ENCODE measurements around the gene STARD5. TPM values are rescaled to one million over a fixed set of nuclear protein-coding genes. Genes with fewer than 3 reads are reported as not detected.

The STARD5 gene
- total and polyA plus RNA-seq, 2 donors (not counting 1 experiment from before 2014, with no cell fraction given) = 15.7 to 19.9 TPM

- Histone ChIP-seq H3K36me3 (replicated peaks in 1 of 2; ENCODE audit: control extremely low read depth in 1 of 2, control insufficient read depth in 1 of 2, extremely low read depth in 1 of 2, insufficient read depth in 2 of 2, low read length in 1 of 2) (no peaks in the 10 kb centered on the region), H3K4me2 (replicated peaks; ENCODE audit: low read depth, low read length, poor library complexity, severe bottlenecking) (peak overlapping the region; percentile 77), H2AFZ (ENCODE audit: insufficient read depth, low read depth, low read length, poor library complexity, severe bottlenecking) (peak overlapping the region; percentile 63), H3K9ac (ENCODE audit: low read length) (peak overlapping the region; percentile 51), H3K4me3 (ENCODE audit: control extremely low read depth in 1 of 5, extremely low read depth in 1 of 5, insufficient read depth in 1 of 5, low read depth in 2 of 5, low read length in 4 of 5) (peak overlapping the region in 3 of 5 experiments; percentile 29 to 53 (median 29)), H3K79me2 (ENCODE audit: control insufficient read depth, insufficient read depth, low read length) (no peaks in the 10 kb centered on the region), H4K20me1 (ENCODE audit: control insufficient read depth, insufficient read depth, low read length, poor library complexity, severe bottlenecking) (no peaks in the 10 kb centered on the region), H3K27ac (ENCODE audit: low read length in 2 of 2) (no peak overlapping the region), H3K27me3 (replicated peaks in 1 of 4; ENCODE audit: control extremely low read depth in 1 of 4, control insufficient read depth in 3 of 4, insufficient read depth in 4 of 4, low read length in 3 of 4) (no peaks in the 10 kb centered on the region), H3K4me1 (ENCODE audit: control insufficient read depth in 2 of 2, insufficient read depth in 2 of 2, low read length in 2 of 2) (peaks cover 14 to 20% of the 10 kb centered on the region in 2 donors), H3K9me3 (ENCODE audit: control extremely low read depth in 1 of 3, control insufficient read depth in 2 of 3, insufficient read depth in 1 of 3, low read length in 2 of 3) (no peaks in the 10 kb centered on the region)
- DNase-seq (peak; percentile 45), ATAC-seq (ENCODE audit: low read depth) (peak; percentile 8)
- H3K4me3 Mint-ChIP-seq = peak overlapping the region; percentile 84
- ChIA-PET POLR2A (interaction anchor here (0.8 kb wide), 1 partner anchor 159 kb away, joined by 3 read pairs; no protein-coding TSS in a partner anchor), CTCF (interaction anchor here (0.6 to 9.0 kb wide), 79 partner anchors 9 to 1785 kb away, joined by 3 to 164 read pairs (median 5); partner anchors contain the start of genes CFAP161, STARD5 and TLNRD1)
- peaks cover 21% of the 10 kb centered on the region for H3K4me1 Mint-ChIP-seq
- H3K27me3 Mint-ChIP-seq = no peaks in the 10 kb centered on the region
- no peaks in the 10 kb centered on the region for H3K9me3 Mint-ChIP-seq (ENCODE audit: insufficient read depth)
- no peak overlapping the region for H3K27ac Mint-ChIP-seq
- intact Hi-C loops (cut with micrococcal nuclease) = no loop called here
- TF ChIP-seq CTCF (IDR thresholded peaks at IDR 0.05) (no peak), EZH2 (IDR thresholded peaks at IDR 0.05; ENCODE audit: borderline replicate concordance, insufficient read depth, low read depth, low read length, poor library complexity, severe bottlenecking) (no peak)
- 9% methylated on average over 6 of the region's 12 CpGs for WGBS (ENCODE audit: insufficient coverage)
Observed at GRCh38 chr15:81265256-81265943, 58.5 kb downstream of the STARD5 start.

All from B cell (primary cell).